K562 (cell line): ENCODE results near the gene ACTR1B. TPM values are rescaled to one million over a fixed set of nuclear protein-coding genes. Genes with fewer than 3 reads are reported as not detected.

Experiments
- ETV1 ChIP-seq: fragments of 450-650 bp; conservative IDR thresholded peaks from 2 replicates; pipeline ENCODE4 v1.6.1; 2016; ENCODE audit warnings: missing genetic modification characterization, control low read depth, low read depth, missing compliant biosample characterization
- POLR2AphosphoS5 ChIP-seq: IDR thresholded peaks from 2 replicates; pipeline ENCODE4 v1.6.1; 2011; ENCODE audit warnings: mild to moderate bottlenecking, low read depth, low read length, moderate library complexity; ENCODE audit not compliant: control insufficient read depth, insufficient read depth
- PTBP1 ChIP-seq: fragments of 200-400 bp; formaldehyde crosslinking; IDR thresholded peaks from 2 replicates; pipeline ENCODE4 v1.6.1; 2017; ENCODE audit warnings: low read depth, low read length
- ZNF124 ChIP-seq: sonication (generic); formaldehyde crosslinking; IDR thresholded peaks from 2 replicates; pipeline ENCODE4 v1.8.1; 2022; ENCODE audit warnings: missing genetic modification reagents
- polyA plus RNA-seq, 8 experiments: library from polyadenylated mRNA; depleted of rRNA in 4 of 8; stranded (reverse) in 5 of 8; unstranded in 3 of 8; fragments of >200 nt; fragmentation: Nextera tagmentation in 2 of 8; fragmentation: Illumina TruSeq in 1 of 8; extraction: Ambion mirVana in 2 of 8; extraction: Trizol in 1 of 8; gene quantifications; 2 replicates each; pipeline versions ENCODE4 v1.2.1 to v1.2.3, GENCODE V29; 2011 to 2014; ENCODE audit warnings: inconsistent platforms in 1 of 8, missing spikeins in 1 of 8
- total RNA-seq, 7 experiments: library from RNA; depleted of rRNA in 6 of 7; stranded (reverse); fragments of >200 nt in 6 of 7; fragmentation: Illumina TruSeq in 2 of 7; extraction: Trizol in 2 of 7; gene quantifications; 2 replicates each; pipeline versions ENCODE4 v1.2.1 to v1.2.3, GENCODE V29; 2011 to 2021; ENCODE audit warnings: low replicate concordance in 1 of 7
- TF ChIP-seq, protein P1 (sequence below): fragments of 200-600 bp; sonication (generic); IDR thresholded peaks from one replicate; pipeline ENCODE4 v1.6.1; 2012; ENCODE audit warnings: mild to moderate bottlenecking, low read depth, low read length, inconsistent platforms
- TF ChIP-seq, protein P2 (sequence below): fragments of 250-450 bp; sonication (Bioruptor Pico); IDR thresholded peaks from 2 replicates; pipeline ENCODE4 v1.4.0; 2020; ENCODE audit warnings: mild to moderate bottlenecking, moderate library complexity, borderline replicate concordance
- TF ChIP-seq, protein P3 (sequence below), 2 experiments: fragments of 150-350 bp in 1 of 2; IDR thresholded peaks; 2 replicates each; pipeline ENCODE4 v1.6.1; 2012 to 2016; ENCODE audit warnings: low read depth in 2 of 2, low read length in 2 of 2, mild to moderate bottlenecking in 1 of 2, moderate library complexity in 1 of 2

Gene ACTR1B
- total and polyA plus RNA-seq, 9 of the 15 experiments (the other 6 are each of a cell fraction or from before 2014, with no cell fraction given) = 0.49 to 42.3 (median 22.5) TPM

DNA sequence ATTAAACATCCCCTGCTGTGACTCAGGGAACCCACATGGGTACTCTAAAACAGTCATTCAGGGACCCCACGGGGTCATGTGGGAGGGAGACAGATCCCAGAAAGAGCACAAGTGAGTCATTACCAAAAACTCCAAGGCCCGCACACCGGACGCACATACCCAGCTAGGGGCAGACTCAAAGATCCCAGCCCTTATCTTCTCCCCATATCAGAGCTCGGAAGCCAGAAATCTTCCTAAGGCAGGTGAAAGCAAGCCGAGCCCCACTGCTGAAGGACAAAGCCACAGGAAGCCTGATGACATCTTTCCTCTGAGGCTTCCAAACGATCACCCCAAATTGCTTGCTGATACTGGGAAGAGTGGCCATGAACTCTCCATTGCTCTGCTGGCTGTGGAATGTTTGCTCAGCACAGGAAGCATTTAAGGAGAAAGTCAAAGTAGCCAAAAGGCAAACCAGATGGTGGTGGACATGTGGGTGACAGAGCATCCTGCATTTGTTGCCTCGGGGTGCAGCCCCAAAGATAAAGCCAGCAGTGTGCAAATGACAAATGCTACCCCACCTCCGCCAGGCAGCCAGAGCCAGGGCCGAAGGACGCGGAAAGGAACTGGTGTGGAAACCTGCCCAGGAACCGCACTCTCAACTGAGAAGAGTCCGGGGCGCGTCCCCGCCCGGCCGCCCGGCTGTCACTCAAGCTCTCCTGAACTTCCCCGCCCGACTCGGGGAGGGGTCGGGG is 784 bp downstream of the ACTR1B start (continued):
- TF ChIP-seq POLR2AphosphoS5 = peak; percentile 25; the same call in 1 of the 2 replicates
- TF ChIP-seq ETV1 (tag) = peak; percentile 67; the same call in 1 of the 2 replicates
- TF ChIP-seq ZNF124 (CRISPR knock-in tag) = no peak
- no peak for TF ChIP-seq PTBP1
- TF ChIP-seq, protein P1, sequence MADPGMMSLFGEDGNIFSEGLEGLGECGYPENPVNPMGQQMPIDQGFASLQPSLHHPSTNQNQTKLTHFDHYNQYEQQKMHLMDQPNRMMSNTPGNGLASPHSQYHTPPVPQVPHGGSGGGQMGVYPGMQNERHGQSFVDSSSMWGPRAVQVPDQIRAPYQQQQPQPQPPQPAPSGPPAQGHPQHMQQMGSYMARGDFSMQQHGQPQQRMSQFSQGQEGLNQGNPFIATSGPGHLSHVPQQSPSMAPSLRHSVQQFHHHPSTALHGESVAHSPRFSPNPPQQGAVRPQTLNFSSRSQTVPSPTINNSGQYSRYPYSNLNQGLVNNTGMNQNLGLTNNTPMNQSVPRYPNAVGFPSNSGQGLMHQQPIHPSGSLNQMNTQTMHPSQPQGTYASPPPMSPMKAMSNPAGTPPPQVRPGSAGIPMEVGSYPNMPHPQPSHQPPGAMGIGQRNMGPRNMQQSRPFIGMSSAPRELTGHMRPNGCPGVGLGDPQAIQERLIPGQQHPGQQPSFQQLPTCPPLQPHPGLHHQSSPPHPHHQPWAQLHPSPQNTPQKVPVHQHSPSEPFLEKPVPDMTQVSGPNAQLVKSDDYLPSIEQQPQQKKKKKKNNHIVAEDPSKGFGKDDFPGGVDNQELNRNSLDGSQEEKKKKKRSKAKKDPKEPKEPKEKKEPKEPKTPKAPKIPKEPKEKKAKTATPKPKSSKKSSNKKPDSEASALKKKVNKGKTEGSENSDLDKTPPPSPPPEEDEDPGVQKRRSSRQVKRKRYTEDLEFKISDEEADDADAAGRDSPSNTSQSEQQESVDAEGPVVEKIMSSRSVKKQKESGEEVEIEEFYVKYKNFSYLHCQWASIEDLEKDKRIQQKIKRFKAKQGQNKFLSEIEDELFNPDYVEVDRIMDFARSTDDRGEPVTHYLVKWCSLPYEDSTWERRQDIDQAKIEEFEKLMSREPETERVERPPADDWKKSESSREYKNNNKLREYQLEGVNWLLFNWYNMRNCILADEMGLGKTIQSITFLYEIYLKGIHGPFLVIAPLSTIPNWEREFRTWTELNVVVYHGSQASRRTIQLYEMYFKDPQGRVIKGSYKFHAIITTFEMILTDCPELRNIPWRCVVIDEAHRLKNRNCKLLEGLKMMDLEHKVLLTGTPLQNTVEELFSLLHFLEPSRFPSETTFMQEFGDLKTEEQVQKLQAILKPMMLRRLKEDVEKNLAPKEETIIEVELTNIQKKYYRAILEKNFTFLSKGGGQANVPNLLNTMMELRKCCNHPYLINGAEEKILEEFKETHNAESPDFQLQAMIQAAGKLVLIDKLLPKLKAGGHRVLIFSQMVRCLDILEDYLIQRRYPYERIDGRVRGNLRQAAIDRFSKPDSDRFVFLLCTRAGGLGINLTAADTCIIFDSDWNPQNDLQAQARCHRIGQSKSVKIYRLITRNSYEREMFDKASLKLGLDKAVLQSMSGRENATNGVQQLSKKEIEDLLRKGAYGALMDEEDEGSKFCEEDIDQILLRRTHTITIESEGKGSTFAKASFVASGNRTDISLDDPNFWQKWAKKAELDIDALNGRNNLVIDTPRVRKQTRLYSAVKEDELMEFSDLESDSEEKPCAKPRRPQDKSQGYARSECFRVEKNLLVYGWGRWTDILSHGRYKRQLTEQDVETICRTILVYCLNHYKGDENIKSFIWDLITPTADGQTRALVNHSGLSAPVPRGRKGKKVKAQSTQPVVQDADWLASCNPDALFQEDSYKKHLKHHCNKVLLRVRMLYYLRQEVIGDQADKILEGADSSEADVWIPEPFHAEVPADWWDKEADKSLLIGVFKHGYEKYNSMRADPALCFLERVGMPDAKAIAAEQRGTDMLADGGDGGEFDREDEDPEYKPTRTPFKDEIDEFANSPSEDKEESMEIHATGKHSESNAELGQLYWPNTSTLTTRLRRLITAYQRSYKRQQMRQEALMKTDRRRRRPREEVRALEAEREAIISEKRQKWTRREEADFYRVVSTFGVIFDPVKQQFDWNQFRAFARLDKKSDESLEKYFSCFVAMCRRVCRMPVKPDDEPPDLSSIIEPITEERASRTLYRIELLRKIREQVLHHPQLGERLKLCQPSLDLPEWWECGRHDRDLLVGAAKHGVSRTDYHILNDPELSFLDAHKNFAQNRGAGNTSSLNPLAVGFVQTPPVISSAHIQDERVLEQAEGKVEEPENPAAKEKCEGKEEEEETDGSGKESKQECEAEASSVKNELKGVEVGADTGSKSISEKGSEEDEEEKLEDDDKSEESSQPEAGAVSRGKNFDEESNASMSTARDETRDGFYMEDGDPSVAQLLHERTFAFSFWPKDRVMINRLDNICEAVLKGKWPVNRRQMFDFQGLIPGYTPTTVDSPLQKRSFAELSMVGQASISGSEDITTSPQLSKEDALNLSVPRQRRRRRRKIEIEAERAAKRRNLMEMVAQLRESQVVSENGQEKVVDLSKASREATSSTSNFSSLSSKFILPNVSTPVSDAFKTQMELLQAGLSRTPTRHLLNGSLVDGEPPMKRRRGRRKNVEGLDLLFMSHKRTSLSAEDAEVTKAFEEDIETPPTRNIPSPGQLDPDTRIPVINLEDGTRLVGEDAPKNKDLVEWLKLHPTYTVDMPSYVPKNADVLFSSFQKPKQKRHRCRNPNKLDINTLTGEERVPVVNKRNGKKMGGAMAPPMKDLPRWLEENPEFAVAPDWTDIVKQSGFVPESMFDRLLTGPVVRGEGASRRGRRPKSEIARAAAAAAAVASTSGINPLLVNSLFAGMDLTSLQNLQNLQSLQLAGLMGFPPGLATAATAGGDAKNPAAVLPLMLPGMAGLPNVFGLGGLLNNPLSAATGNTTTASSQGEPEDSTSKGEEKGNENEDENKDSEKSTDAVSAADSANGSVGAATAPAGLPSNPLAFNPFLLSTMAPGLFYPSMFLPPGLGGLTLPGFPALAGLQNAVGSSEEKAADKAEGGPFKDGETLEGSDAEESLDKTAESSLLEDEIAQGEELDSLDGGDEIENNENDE = no peak
- TF ChIP-seq, protein P2, sequence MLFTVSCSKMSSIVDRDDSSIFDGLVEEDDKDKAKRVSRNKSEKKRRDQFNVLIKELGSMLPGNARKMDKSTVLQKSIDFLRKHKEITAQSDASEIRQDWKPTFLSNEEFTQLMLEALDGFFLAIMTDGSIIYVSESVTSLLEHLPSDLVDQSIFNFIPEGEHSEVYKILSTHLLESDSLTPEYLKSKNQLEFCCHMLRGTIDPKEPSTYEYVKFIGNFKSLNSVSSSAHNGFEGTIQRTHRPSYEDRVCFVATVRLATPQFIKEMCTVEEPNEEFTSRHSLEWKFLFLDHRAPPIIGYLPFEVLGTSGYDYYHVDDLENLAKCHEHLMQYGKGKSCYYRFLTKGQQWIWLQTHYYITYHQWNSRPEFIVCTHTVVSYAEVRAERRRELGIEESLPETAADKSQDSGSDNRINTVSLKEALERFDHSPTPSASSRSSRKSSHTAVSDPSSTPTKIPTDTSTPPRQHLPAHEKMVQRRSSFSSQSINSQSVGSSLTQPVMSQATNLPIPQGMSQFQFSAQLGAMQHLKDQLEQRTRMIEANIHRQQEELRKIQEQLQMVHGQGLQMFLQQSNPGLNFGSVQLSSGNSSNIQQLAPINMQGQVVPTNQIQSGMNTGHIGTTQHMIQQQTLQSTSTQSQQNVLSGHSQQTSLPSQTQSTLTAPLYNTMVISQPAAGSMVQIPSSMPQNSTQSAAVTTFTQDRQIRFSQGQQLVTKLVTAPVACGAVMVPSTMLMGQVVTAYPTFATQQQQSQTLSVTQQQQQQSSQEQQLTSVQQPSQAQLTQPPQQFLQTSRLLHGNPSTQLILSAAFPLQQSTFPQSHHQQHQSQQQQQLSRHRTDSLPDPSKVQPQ (CRISPR knock-in tag) = no peak
- TF ChIP-seq, protein P3, sequence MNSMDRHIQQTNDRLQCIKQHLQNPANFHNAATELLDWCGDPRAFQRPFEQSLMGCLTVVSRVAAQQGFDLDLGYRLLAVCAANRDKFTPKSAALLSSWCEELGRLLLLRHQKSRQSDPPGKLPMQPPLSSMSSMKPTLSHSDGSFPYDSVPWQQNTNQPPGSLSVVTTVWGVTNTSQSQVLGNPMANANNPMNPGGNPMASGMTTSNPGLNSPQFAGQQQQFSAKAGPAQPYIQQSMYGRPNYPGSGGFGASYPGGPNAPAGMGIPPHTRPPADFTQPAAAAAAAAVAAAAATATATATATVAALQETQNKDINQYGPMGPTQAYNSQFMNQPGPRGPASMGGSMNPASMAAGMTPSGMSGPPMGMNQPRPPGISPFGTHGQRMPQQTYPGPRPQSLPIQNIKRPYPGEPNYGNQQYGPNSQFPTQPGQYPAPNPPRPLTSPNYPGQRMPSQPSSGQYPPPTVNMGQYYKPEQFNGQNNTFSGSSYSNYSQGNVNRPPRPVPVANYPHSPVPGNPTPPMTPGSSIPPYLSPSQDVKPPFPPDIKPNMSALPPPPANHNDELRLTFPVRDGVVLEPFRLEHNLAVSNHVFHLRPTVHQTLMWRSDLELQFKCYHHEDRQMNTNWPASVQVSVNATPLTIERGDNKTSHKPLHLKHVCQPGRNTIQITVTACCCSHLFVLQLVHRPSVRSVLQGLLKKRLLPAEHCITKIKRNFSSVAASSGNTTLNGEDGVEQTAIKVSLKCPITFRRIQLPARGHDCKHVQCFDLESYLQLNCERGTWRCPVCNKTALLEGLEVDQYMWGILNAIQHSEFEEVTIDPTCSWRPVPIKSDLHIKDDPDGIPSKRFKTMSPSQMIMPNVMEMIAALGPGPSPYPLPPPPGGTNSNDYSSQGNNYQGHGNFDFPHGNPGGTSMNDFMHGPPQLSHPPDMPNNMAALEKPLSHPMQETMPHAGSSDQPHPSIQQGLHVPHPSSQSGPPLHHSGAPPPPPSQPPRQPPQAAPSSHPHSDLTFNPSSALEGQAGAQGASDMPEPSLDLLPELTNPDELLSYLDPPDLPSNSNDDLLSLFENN (IDR thresholded peaks at IDR 0.05; ENCODE audit: low read depth in 2 of 2, low read length in 2 of 2) = 0 out of 4 replicates have a peak, but pooled peaks of 1 of the 2 experiments have one; percentile 29
